Activated naive CD8-positive, alpha-beta T cell treated with anti-CD3 and anti-CD28 coated beads, Interleukin-2, amount 50 U/mL, for 24 hours (primary cell): ENCODE data around the gene EPHA3.

Source experiments
- ATAC-seq: fragments of 150-1000 bp; cut with Tn5 transposase; one replicate; pipeline ENCODE4 v1.10.0; 2021
- DNase-seq: peaks from one replicate; pipeline ENCODE4 v3.0.0; 2021
- H3K27ac Mint-ChIP-seq: one replicate; pipeline ENCODE4 v1.8.0; 2021; ENCODE audit warnings: mild to moderate bottlenecking, mixed read lengths
- H3K27me3 Mint-ChIP-seq: one replicate; pipeline ENCODE4 v1.8.0; 2021; ENCODE audit warnings: mixed read lengths
- H3K36me3 Mint-ChIP-seq: one replicate; pipeline ENCODE4 v1.8.0; 2021; ENCODE audit warnings: low read depth, mixed read lengths
- H3K4me1 Mint-ChIP-seq: one replicate; pipeline ENCODE4 v1.8.0; 2021; ENCODE audit warnings: mixed read lengths
- H3K4me3 Mint-ChIP-seq: one replicate; pipeline ENCODE4 v1.8.0; 2021; ENCODE audit warnings: mild to moderate bottlenecking, moderate library complexity, mixed read lengths
- H3K9me3 Mint-ChIP-seq: one replicate; pipeline ENCODE4 v1.8.0; 2021; ENCODE audit warnings: mixed read lengths

Gene EPHA3

GRCh38 chr3:89488800-89489580 is 381.6 kb downstream of the EPHA3 start:
- no peaks in the 10 kb centered on the region for H3K4me1 Mint-ChIP-seq
- no peak for ATAC-seq
- no peak for DNase-seq
- no peak overlapping the region for H3K4me3 Mint-ChIP-seq
- H3K27me3 Mint-ChIP-seq: no peaks in the 10 kb centered on the region
- H3K27ac Mint-ChIP-seq: no peak overlapping the region
- H3K36me3 Mint-ChIP-seq: no peaks in the 10 kb centered on the region
- H3K9me3 Mint-ChIP-seq: peaks cover 15% of the 10 kb centered on the region

- Mint-ChIP-seq H3K27me3 (no peaks in the 10 kb centered on the region), H3K4me3 (no peak overlapping the region), H3K36me3 (no peaks in the 10 kb centered on the region), H3K27ac (no peak overlapping the region), H3K9me3 (peaks cover 12% of the 10 kb centered on the region), H3K4me1 (no peaks in the 10 kb centered on the region)
- ATAC-seq (no peak), DNase-seq (no peak)
These were observed 382.7 kb downstream of the EPHA3 start for GRCh38 chr3:89490129-89490528.

GRCh38 chr3:89494734-89495133 is 387.3 kb downstream of the EPHA3 start:
- no peak overlapping the region for H3K27ac Mint-ChIP-seq
- ATAC-seq (no peak), DNase-seq (no peak)
- H3K27me3 Mint-ChIP-seq: no peaks in the 10 kb centered on the region
- no peaks in the 10 kb centered on the region for H3K36me3 Mint-ChIP-seq
- no peaks in the 10 kb centered on the region for H3K4me1 Mint-ChIP-seq
- H3K9me3 Mint-ChIP-seq: peaks cover 7% of the 10 kb centered on the region
- no peak overlapping the region for H3K4me3 Mint-ChIP-seq

GRCh38 chr3:89503891-89504391 is 396.5 kb downstream of the EPHA3 start:
- Mint-ChIP-seq H3K4me1 (no peaks in the 10 kb centered on the region), H3K9me3 (peaks cover 9% of the 10 kb centered on the region), H3K36me3 (no peaks in the 10 kb centered on the region), H3K27ac (no peak overlapping the region), H3K27me3 (no peaks in the 10 kb centered on the region), H3K4me3 (no peak overlapping the region)
- ATAC-seq: no peak
- no peak for DNase-seq

- ATAC-seq (no peak), DNase-seq (no peak)
- Mint-ChIP-seq H3K36me3 (no peaks in the 10 kb centered on the region), H3K4me3 (no peak overlapping the region), H3K27ac (no peak overlapping the region), H3K9me3 (peaks cover 9% of the 10 kb centered on the region), H3K4me1 (no peaks in the 10 kb centered on the region), H3K27me3 (no peaks in the 10 kb centered on the region)
These were observed 397.0 kb downstream of the EPHA3 start for GRCh38 chr3:89504432-89504831.

GRCh38 chr3:89506462-89507103 is 399.2 kb downstream of the EPHA3 start:
- no peak overlapping the region for H3K27ac Mint-ChIP-seq
- no peak overlapping the region for H3K4me3 Mint-ChIP-seq
- DNase-seq: no peak

GRCh38 chr3:89521328-89521727 is 413.9 kb downstream of the EPHA3 start:
- no peaks in the 10 kb centered on the region for H3K27me3 Mint-ChIP-seq
- DNase-seq: no peak
- no peak overlapping the region for H3K4me3 Mint-ChIP-seq
- no peak overlapping the region for H3K27ac Mint-ChIP-seq
- no peaks in the 10 kb centered on the region for H3K36me3 Mint-ChIP-seq
- no peak for ATAC-seq
- peaks cover 15% of the 10 kb centered on the region for H3K9me3 Mint-ChIP-seq
- no peaks in the 10 kb centered on the region for H3K4me1 Mint-ChIP-seq

More at GRCh38 chr3:89506462-89507103, 399.2 kb downstream of the EPHA3 start:
- no peaks in the 10 kb centered on the region for H3K36me3 Mint-ChIP-seq
- no peak for ATAC-seq
- no peaks in the 10 kb centered on the region for H3K4me1 Mint-ChIP-seq
- H3K27me3 Mint-ChIP-seq: no peaks in the 10 kb centered on the region
- peaks cover 10% of the 10 kb centered on the region for H3K9me3 Mint-ChIP-seq

GRCh38 chr3:89522155-89522554 is 414.7 kb downstream of the EPHA3 start:
- no peak for ATAC-seq
- DNase-seq: no peak
- H3K27me3 Mint-ChIP-seq: no peaks in the 10 kb centered on the region
- peaks cover 15% of the 10 kb centered on the region for H3K9me3 Mint-ChIP-seq
- H3K4me1 Mint-ChIP-seq: no peaks in the 10 kb centered on the region
- H3K4me3 Mint-ChIP-seq: no peak overlapping the region
- H3K27ac Mint-ChIP-seq: no peak overlapping the region
- H3K36me3 Mint-ChIP-seq: no peaks in the 10 kb centered on the region

GRCh38 chr3:89525609-89526008 is 418.2 kb downstream of the EPHA3 start:
- Mint-ChIP-seq H3K4me3 (no peak overlapping the region), H3K36me3 (no peaks in the 10 kb centered on the region), H3K9me3 (peaks cover 10% of the 10 kb centered on the region), H3K27ac (no peak overlapping the region), H3K27me3 (no peaks in the 10 kb centered on the region), H3K4me1 (no peaks in the 10 kb centered on the region)
- no peak for DNase-seq
- ATAC-seq: no peak

- no peak for ATAC-seq
- H3K27ac Mint-ChIP-seq: no peak overlapping the region
- no peak for DNase-seq
- H3K4me3 Mint-ChIP-seq: no peak overlapping the region
- H3K36me3 Mint-ChIP-seq: no peaks in the 10 kb centered on the region
- no peaks in the 10 kb centered on the region for H3K4me1 Mint-ChIP-seq
- H3K27me3 Mint-ChIP-seq: no peaks in the 10 kb centered on the region
- H3K9me3 Mint-ChIP-seq: peaks cover 10% of the 10 kb centered on the region
These were observed 420.4 kb downstream of the EPHA3 start for GRCh38 chr3:89527736-89528305.
